CD4-positive, alpha-beta T cell treated with Interleukin-6 at 100 ng/mL for 8 hours (primary cell): ENCODE data around the gene SMAP1.
A peak's percentile ranks its signal among the peaks of the same experiment; 100 is the strongest.

Experiments used
- DNase-seq: peaks from one replicate; pipeline ENCODE4 v3.0.0-alpha.2; 2020; ENCODE audit warnings: mixed read lengths, low spot score

Gene SMAP1

GRCh38 chr6:70842541-70842940 lies 174.9 kb downstream of the SMAP1 start:
- DNase-seq = no peak

GRCh38 chr6:70843328-70843918 lies 175.7 kb downstream of the SMAP1 start:
- no peak for DNase-seq

GRCh38 chr6:70844301-70844700 lies 176.6 kb downstream of the SMAP1 start:
- no peak for DNase-seq

- DNase-seq = no peak
Measured at GRCh38 chr6:70846207-70846835, 178.6 kb downstream of the SMAP1 start.

- no peak for DNase-seq
Measured at GRCh38 chr6:70847106-70848084, 179.7 kb downstream of the SMAP1 start.

- DNase-seq = no peak
Measured at GRCh38 chr6:70849348-70850069, 181.8 kb downstream of the SMAP1 start.

- DNase-seq = no peak
Measured at GRCh38 chr6:70852667-70853246, 185.1 kb downstream of the SMAP1 start.

- DNase-seq = no peak
Measured at GRCh38 chr6:70857387-70858077, 189.8 kb downstream of the SMAP1 start.

- DNase-seq = no peak
Measured at GRCh38 chr6:70860045-70860444, 192.4 kb downstream of the SMAP1 start.

GRCh38 chr6:70860920-70861319 lies 193.2 kb downstream of the SMAP1 start:
- no peak for DNase-seq

- DNase-seq = no peak
Measured at GRCh38 chr6:70863343-70863742, 195.7 kb downstream of the SMAP1 start.

GRCh38 chr6:70864401-70864800 lies 196.7 kb downstream of the SMAP1 start:
- DNase-seq = no peak

- DNase-seq = no peak
Measured at GRCh38 chr6:70872469-70872868, 204.8 kb downstream of the SMAP1 start.

GRCh38 chr6:70874181-70874913 lies 206.7 kb downstream of the SMAP1 start:
- DNase-seq = no peak

- DNase-seq = no peak
Measured at GRCh38 chr6:70879496-70879895, 211.8 kb downstream of the SMAP1 start.

- DNase-seq = peak; percentile 58
Measured at GRCh38 chr6:70884074-70884983, 216.6 kb downstream of the SMAP1 start.

- DNase-seq = no peak
Measured at GRCh38 chr6:70886071-70886470, 218.4 kb downstream of the SMAP1 start.

- no peak for DNase-seq
Measured at GRCh38 chr6:70886661-70887060, 219.0 kb downstream of the SMAP1 start.

GRCh38 chr6:70889270-70889669 lies 221.6 kb downstream of the SMAP1 start:
- DNase-seq = no peak
